Measurements from ENCODE around the gene KLK6.

KLK6 gene

DNA sequence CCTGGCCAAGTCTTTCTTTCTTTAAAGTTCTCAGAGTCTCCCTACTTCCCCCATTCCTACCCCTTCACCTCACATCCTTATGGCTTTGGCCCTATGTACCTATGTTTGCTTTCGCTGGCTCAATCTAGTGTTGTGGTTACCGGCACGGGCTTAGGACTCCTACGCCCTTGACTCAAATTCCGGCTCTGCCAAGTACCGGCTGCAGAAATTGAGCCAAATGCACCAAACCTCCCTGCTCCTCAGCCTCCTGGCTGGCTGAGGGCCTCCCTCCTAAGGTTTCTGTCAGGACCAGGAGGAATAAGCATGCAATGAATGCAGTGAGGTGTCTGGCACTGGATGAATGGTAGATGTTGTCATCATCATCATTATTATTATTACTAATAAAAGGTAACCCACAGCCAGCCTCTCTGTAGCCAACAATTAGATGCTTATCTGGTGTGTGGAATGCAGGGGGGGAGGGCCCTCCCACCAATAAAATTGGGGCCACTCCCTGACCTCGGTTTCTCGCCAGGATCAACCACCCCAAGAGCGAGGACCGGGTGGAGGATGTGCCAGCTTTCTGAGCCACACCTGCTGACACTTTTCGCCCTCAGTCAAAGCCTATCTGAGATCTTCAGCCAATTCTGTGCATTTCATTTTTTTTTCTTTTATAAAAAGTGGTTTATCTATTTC is 37.2 kb downstream of the KLK6 start:
- no peaks in the 10 kb centered on the region for H3K27me3 ChIP-seq (ENCODE audit: insufficient read depth, low read length)
- no peak overlapping the region for H3K27ac ChIP-seq (ENCODE audit: low read depth, low read length)
- H3K4me2 ChIP-seq (ENCODE audit: low read length): no peak overlapping the region
- no peak for DNase-seq
- H3K79me2 ChIP-seq (ENCODE audit: control insufficient read depth, insufficient read depth, low read length, poor library complexity): no peaks in the 10 kb centered on the region
- no peak overlapping the region for H2AK5ac ChIP-seq (ENCODE audit: low read length)
- no peak overlapping the region for H3K4ac ChIP-seq (ENCODE audit: low read depth, low read length)
- no peak overlapping the region for H4K91ac ChIP-seq (ENCODE audit: low read depth, low read length)
- peaks cover 0 to 2% of the 10 kb centered on the region in 2 experiments for H3K4me1 ChIP-seq (ENCODE audit: control insufficient read depth in 1 of 2, insufficient read depth in 2 of 2, low read length in 2 of 2)
- H3K14ac ChIP-seq (ENCODE audit: low read length): no peak overlapping the region
- WGBS (ENCODE audit: extremely low coverage, insufficient coverage, insufficient read length): no CpG with 5 or more reads among the region's 11 CpGs
- H2BK120ac ChIP-seq (ENCODE audit: insufficient read depth, low read length, poor library complexity): no peak overlapping the region
- no peak overlapping the region for H2BK5ac ChIP-seq (ENCODE audit: low read depth, low read length, poor library complexity)
- H4K8ac ChIP-seq (ENCODE audit: low read depth, low read length): no peak overlapping the region
- H2BK12ac ChIP-seq (ENCODE audit: low read length): no peak overlapping the region
- H3K23ac ChIP-seq (ENCODE audit: low read length): no peak overlapping the region
- H3K36me3 ChIP-seq (ENCODE audit: control insufficient read depth in 1 of 2, insufficient read depth in 2 of 2, low read length in 2 of 2): no peaks in the 10 kb centered on the region
- H3K9ac ChIP-seq (ENCODE audit: low read length): no peak overlapping the region
- H3K9me3 ChIP-seq (ENCODE audit: insufficient read depth, low read depth, low read length): no peaks in the 10 kb centered on the region
- no peak overlapping the region for H3K18ac ChIP-seq (ENCODE audit: low read length)
- H3K79me1 ChIP-seq (ENCODE audit: low read length): no peaks in the 10 kb centered on the region
- no peak overlapping the region for H2AFZ ChIP-seq (ENCODE audit: insufficient read depth, low read length, poor library complexity)
- H4K12ac ChIP-seq (ENCODE audit: low read depth, low read length): no peak overlapping the region
- no peak overlapping the region for H3K4me3 ChIP-seq (ENCODE audit: low read depth, low read length)

DNA sequence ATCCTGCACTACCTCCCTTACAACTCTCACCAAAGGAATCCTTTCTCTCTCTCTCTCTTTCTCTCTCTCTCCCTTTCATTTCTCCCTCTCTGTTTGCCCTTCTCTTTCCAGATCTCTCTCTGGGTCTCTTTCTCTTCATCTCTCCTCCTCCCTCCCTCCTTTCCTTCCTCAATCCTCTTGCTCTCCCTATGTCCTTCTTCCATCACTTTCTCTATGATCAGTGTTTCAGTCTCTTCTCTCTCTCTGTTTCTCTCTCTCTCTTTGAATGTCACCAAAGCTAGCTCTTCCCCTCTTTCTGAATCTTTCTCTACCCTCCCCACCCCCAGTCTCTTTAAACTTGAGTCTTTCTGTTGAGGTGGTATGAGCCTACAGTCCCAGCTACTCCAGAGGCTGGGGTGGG is 38.4 kb downstream of the KLK6 start:
- Histone ChIP-seq H3K18ac (ENCODE audit: low read length) (no peak overlapping the region), H4K8ac (ENCODE audit: low read depth, low read length) (no peak overlapping the region), H3K79me1 (ENCODE audit: low read length) (no peaks in the 10 kb centered on the region), H3K9me3 (ENCODE audit: insufficient read depth, low read depth, low read length) (no peaks in the 10 kb centered on the region), H2AFZ (ENCODE audit: insufficient read depth, low read length, poor library complexity) (no peak overlapping the region), H2BK5ac (ENCODE audit: low read depth, low read length, poor library complexity) (no peak overlapping the region), H4K12ac (ENCODE audit: low read depth, low read length) (no peak overlapping the region), H3K36me3 (ENCODE audit: control insufficient read depth in 1 of 2, insufficient read depth in 2 of 2, low read length in 2 of 2) (no peaks in the 10 kb centered on the region), H3K9ac (ENCODE audit: low read length) (no peak overlapping the region), H3K4ac (ENCODE audit: low read depth, low read length) (no peak overlapping the region), H2AK5ac (ENCODE audit: low read length) (no peak overlapping the region), H3K4me1 (ENCODE audit: control insufficient read depth in 1 of 2, insufficient read depth in 2 of 2, low read length in 2 of 2) (peaks cover 0 to 2% of the 10 kb centered on the region in 2 experiments), H3K27me3 (ENCODE audit: insufficient read depth, low read length) (no peaks in the 10 kb centered on the region), H3K27ac (ENCODE audit: low read depth, low read length) (no peak overlapping the region), H2BK12ac (ENCODE audit: low read length) (no peak overlapping the region), H3K4me3 (ENCODE audit: low read depth, low read length) (no peak overlapping the region), H3K4me2 (ENCODE audit: low read length) (no peak overlapping the region), H4K91ac (ENCODE audit: low read depth, low read length) (no peak overlapping the region), H2BK120ac (ENCODE audit: insufficient read depth, low read length, poor library complexity) (no peak overlapping the region), H3K14ac (ENCODE audit: low read length) (no peak overlapping the region), H3K23ac (ENCODE audit: low read length) (no peak overlapping the region), H3K79me2 (ENCODE audit: control insufficient read depth, insufficient read depth, low read length, poor library complexity) (no peaks in the 10 kb centered on the region)
- DNase-seq: no peak

DNA sequence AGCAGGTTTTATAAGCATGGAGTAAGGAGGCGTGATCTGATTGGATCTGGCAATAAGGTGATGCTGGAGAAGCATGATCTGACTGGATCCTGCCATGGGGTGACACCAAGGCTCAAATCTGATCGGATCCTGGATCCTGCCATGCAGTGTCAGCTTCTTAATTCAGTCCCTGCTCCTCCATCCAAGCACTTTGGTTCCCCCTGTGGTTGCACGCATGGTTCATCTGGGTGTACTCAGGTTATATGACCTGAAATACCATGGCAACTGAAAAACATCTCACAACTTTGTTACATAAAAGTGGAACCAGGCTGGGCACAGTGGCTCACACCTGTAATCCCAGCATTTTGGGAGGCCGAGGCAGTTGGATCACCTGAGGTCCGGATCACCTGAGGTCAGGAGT is 40.6 kb downstream of the KLK6 start:
- H3K27me3 ChIP-seq (ENCODE audit: insufficient read depth, low read length): no peaks in the 10 kb centered on the region
- no peak overlapping the region for H2BK12ac ChIP-seq (ENCODE audit: low read length)
- H4K8ac ChIP-seq (ENCODE audit: low read depth, low read length): no peak overlapping the region
- peaks cover 0 to 2% of the 10 kb centered on the region in 2 experiments for H3K4me1 ChIP-seq (ENCODE audit: control insufficient read depth in 1 of 2, insufficient read depth in 2 of 2, low read length in 2 of 2)
- no peak overlapping the region for H3K9ac ChIP-seq (ENCODE audit: low read length)
- H2AFZ ChIP-seq (ENCODE audit: insufficient read depth, low read length, poor library complexity): no peak overlapping the region
- H2AK5ac ChIP-seq (ENCODE audit: low read length): no peak overlapping the region
- WGBS (ENCODE audit: extremely low coverage, insufficient coverage, insufficient read length): no CpG with 5 or more reads among the region's 5 CpGs
- no peak overlapping the region for H3K4me3 ChIP-seq (ENCODE audit: low read depth, low read length)
- H3K79me1 ChIP-seq (ENCODE audit: low read length): no peaks in the 10 kb centered on the region
- no peak overlapping the region for H3K23ac ChIP-seq (ENCODE audit: low read length)
- H4K91ac ChIP-seq (ENCODE audit: low read depth, low read length): no peak overlapping the region
- H3K36me3 ChIP-seq (ENCODE audit: control insufficient read depth in 1 of 2, insufficient read depth in 2 of 2, low read length in 2 of 2): no peaks in the 10 kb centered on the region
- H3K27ac ChIP-seq (ENCODE audit: low read depth, low read length): no peak overlapping the region
- no peaks in the 10 kb centered on the region for H3K79me2 ChIP-seq (ENCODE audit: control insufficient read depth, insufficient read depth, low read length, poor library complexity)
- no peak overlapping the region for H3K18ac ChIP-seq (ENCODE audit: low read length)
- no peak overlapping the region for H2BK5ac ChIP-seq (ENCODE audit: low read depth, low read length, poor library complexity)
- no peak overlapping the region for H3K14ac ChIP-seq (ENCODE audit: low read length)
- no peak overlapping the region for H3K4me2 ChIP-seq (ENCODE audit: low read length)
- no peak overlapping the region for H4K12ac ChIP-seq (ENCODE audit: low read depth, low read length)
- DNase-seq: no peak
- no peak overlapping the region for H2BK120ac ChIP-seq (ENCODE audit: insufficient read depth, low read length, poor library complexity)
- no peak overlapping the region for H3K4ac ChIP-seq (ENCODE audit: low read depth, low read length)
- H3K9me3 ChIP-seq (ENCODE audit: insufficient read depth, low read depth, low read length): no peaks in the 10 kb centered on the region

DNA sequence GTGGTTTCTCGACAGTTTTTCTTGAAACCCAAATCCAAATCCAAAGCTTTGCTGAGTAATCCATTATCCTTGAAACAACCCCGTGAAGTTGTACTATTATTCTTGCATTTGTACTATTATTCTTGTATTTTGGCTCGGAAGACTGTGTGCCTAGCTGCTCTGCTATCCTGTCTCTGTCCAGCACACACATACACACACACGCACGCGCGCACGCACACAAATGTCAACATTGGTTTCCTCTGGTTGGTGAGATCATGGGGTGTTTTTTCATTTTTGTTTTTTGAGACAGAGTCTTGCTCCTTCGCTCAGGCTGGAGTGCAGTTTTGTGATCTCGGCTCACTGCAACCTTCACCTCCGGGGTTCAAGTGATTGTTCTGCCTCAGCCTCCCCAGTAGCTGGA is 43.2 kb downstream of the KLK6 start:
- Histone ChIP-seq H4K91ac (ENCODE audit: low read depth, low read length) (no peak overlapping the region), H3K9ac (ENCODE audit: low read length) (no peak overlapping the region), H3K79me2 (ENCODE audit: control insufficient read depth, insufficient read depth, low read length, poor library complexity) (no peaks in the 10 kb centered on the region), H3K36me3 (ENCODE audit: control insufficient read depth in 1 of 2, insufficient read depth in 2 of 2, low read length in 2 of 2) (no peaks in the 10 kb centered on the region), H2AFZ (ENCODE audit: insufficient read depth, low read length, poor library complexity) (no peak overlapping the region), H3K4me2 (ENCODE audit: low read length) (no peak overlapping the region), H3K4me3 (ENCODE audit: low read depth, low read length) (no peak overlapping the region), H3K18ac (ENCODE audit: low read length) (no peak overlapping the region), H3K9me3 (ENCODE audit: insufficient read depth, low read depth, low read length) (no peaks in the 10 kb centered on the region), H2AK5ac (ENCODE audit: low read length) (no peak overlapping the region), H2BK5ac (ENCODE audit: low read depth, low read length, poor library complexity) (no peak overlapping the region), H3K23ac (ENCODE audit: low read length) (no peak overlapping the region), H3K79me1 (ENCODE audit: low read length) (no peaks in the 10 kb centered on the region), H2BK12ac (ENCODE audit: low read length) (no peak overlapping the region), H3K4me1 (ENCODE audit: control insufficient read depth in 1 of 2, insufficient read depth in 2 of 2, low read length in 2 of 2) (no peaks in the 10 kb centered on the region), H3K14ac (ENCODE audit: low read length) (no peak overlapping the region), H4K8ac (ENCODE audit: low read depth, low read length) (no peak overlapping the region), H4K12ac (ENCODE audit: low read depth, low read length) (no peak overlapping the region), H3K4ac (ENCODE audit: low read depth, low read length) (no peak overlapping the region), H2BK120ac (ENCODE audit: insufficient read depth, low read length, poor library complexity) (no peak overlapping the region), H3K27ac (ENCODE audit: low read depth, low read length) (no peak overlapping the region), H3K27me3 (ENCODE audit: insufficient read depth, low read length) (no peaks in the 10 kb centered on the region)
- no peak for DNase-seq
- no CpG with 5 or more reads among the region's 11 CpGs for whole genome bisulfite sequencing (ENCODE audit: extremely low coverage, insufficient coverage, insufficient read length)

Data from trophoblast cell (in vitro differentiated cells and primary cell).